Activated T-helper 1 cell treated with anti-CD3 and anti-CD28 coated beads, Interleukin-12 subunit alpha, Interleukin-12 subunit beta, Interleukin-2, Interleukin-4 antibody, amounts not matched to agents 30 ng/mL and 10 ng/mL and 1 ng/mL, durations not matched to agents 14 hours and 24 hours and 36 hours (primary cell): ENCODE results near the gene TBC1D16. TPM values are rescaled to one million over a fixed set of nuclear protein-coding genes. Genes with fewer than 3 reads are reported as not detected.

Source experiments
- DNase-seq: peaks from one replicate; pipeline ENCODE4 v3.0.0; 2021; ENCODE audit warnings: low spot score
- H3K27ac Mint-ChIP-seq: one replicate; pipeline ENCODE4 v1.8.0; 2021; ENCODE audit warnings: mild to moderate bottlenecking, mixed read lengths
- H3K27me3 Mint-ChIP-seq: one replicate; pipeline ENCODE4 v1.8.0; 2022; ENCODE audit warnings: mild to moderate bottlenecking, moderate library complexity, mixed read lengths; ENCODE audit not compliant: insufficient read depth
- H3K36me3 Mint-ChIP-seq: one replicate; pipeline ENCODE4 v1.8.0; 2021; ENCODE audit warnings: low read depth, mixed read lengths
- H3K4me1 Mint-ChIP-seq: one replicate; pipeline ENCODE4 v1.8.0; 2021; ENCODE audit warnings: low read depth, mixed read lengths
- H3K4me3 Mint-ChIP-seq: one replicate; pipeline ENCODE4 v1.8.0; 2021; ENCODE audit warnings: mild to moderate bottlenecking, moderate library complexity, mixed read lengths
- H3K9me3 Mint-ChIP-seq: one replicate; pipeline ENCODE4 v1.8.0; 2021; ENCODE audit warnings: mixed read lengths
- intact Hi-C: fragments of 100-400 bp; cut with micrococcal nuclease; formaldehyde crosslinking; loops from one replicate; pipeline ENCODE4 v1.15.1; 2024
- total RNA-seq: library from RNA; stranded (reverse); gene quantifications from 2 replicates; pipeline ENCODE4 v1.2.3, GENCODE V29; 2022

Gene TBC1D16
- total RNA-seq, 1 donor from 2014 or later = 1.9 TPM

DNA sequence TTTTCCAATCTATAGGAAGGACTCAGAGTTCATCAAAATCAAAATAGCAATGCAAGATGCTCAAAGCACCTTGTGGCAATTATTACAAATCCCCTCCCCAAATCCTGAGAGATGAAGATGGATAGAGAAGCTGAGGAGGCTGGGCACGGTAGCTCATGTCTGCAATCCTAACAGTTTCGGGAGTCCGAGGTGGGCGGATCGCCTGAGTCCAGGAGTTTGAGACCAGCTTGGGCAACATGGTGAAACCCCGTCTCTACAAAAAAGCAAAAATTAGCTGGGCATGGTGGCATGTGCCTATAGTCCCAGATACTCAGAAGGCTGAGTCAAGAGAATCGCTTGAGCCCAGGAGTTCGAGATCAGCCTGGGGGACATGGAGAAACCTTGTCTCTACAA is 8.6 kb downstream of the TBC1D16 start:
- Mint-ChIP-seq H3K4me3 (no peak overlapping the region), H3K4me1 (no peaks in the 10 kb centered on the region), H3K9me3 (no peaks in the 10 kb centered on the region), H3K27ac (no peak overlapping the region), H3K27me3 (peaks cover 3% of the 10 kb centered on the region), H3K36me3 (no peaks in the 10 kb centered on the region)
- intact Hi-C loops = no loop called here
- no peak for DNase-seq

GRCh38 chr17:80026359-80027042 is 9.2 kb downstream of the TBC1D16 start:
- no peak for DNase-seq
- Mint-ChIP-seq H3K9me3 (no peaks in the 10 kb centered on the region), H3K27ac (no peak overlapping the region), H3K36me3 (no peaks in the 10 kb centered on the region), H3K4me3 (no peak overlapping the region), H3K27me3 (peaks cover 3% of the 10 kb centered on the region), H3K4me1 (no peaks in the 10 kb centered on the region)
- intact Hi-C loops = no loop called here

GRCh38 chr17:80025796-80026195 is 9.9 kb downstream of the TBC1D16 start:
- intact Hi-C loops = no loop called here
- H3K27me3 Mint-ChIP-seq = peaks cover 3% of the 10 kb centered on the region
- H3K4me3 Mint-ChIP-seq = no peak overlapping the region
- no peaks in the 10 kb centered on the region for H3K36me3 Mint-ChIP-seq
- no peaks in the 10 kb centered on the region for H3K4me1 Mint-ChIP-seq
- no peaks in the 10 kb centered on the region for H3K9me3 Mint-ChIP-seq
- no peak overlapping the region for H3K27ac Mint-ChIP-seq
- DNase-seq = no peak

GRCh38 chr17:80025140-80025539 is 10.5 kb downstream of the TBC1D16 start:
- H3K4me3 Mint-ChIP-seq = no peak overlapping the region
- intact Hi-C loops = no loop called here

GRCh38 chr17:80024206-80024972 is 11.3 kb downstream of the TBC1D16 start:
- H3K4me3 Mint-ChIP-seq = no peak overlapping the region
- H3K27me3 Mint-ChIP-seq = peaks cover 3% of the 10 kb centered on the region
- H3K36me3 Mint-ChIP-seq = no peaks in the 10 kb centered on the region
- no peaks in the 10 kb centered on the region for H3K4me1 Mint-ChIP-seq
- intact Hi-C loops = no loop called here
- no peak for DNase-seq
- H3K27ac Mint-ChIP-seq = no peak overlapping the region
- no peaks in the 10 kb centered on the region for H3K9me3 Mint-ChIP-seq

More at GRCh38 chr17:80025140-80025539, 10.5 kb downstream of the TBC1D16 start:
- Mint-ChIP-seq H3K27ac (no peak overlapping the region), H3K9me3 (no peaks in the 10 kb centered on the region), H3K4me1 (no peaks in the 10 kb centered on the region), H3K27me3 (peaks cover 3% of the 10 kb centered on the region), H3K36me3 (no peaks in the 10 kb centered on the region)
- DNase-seq = no peak

DNA sequence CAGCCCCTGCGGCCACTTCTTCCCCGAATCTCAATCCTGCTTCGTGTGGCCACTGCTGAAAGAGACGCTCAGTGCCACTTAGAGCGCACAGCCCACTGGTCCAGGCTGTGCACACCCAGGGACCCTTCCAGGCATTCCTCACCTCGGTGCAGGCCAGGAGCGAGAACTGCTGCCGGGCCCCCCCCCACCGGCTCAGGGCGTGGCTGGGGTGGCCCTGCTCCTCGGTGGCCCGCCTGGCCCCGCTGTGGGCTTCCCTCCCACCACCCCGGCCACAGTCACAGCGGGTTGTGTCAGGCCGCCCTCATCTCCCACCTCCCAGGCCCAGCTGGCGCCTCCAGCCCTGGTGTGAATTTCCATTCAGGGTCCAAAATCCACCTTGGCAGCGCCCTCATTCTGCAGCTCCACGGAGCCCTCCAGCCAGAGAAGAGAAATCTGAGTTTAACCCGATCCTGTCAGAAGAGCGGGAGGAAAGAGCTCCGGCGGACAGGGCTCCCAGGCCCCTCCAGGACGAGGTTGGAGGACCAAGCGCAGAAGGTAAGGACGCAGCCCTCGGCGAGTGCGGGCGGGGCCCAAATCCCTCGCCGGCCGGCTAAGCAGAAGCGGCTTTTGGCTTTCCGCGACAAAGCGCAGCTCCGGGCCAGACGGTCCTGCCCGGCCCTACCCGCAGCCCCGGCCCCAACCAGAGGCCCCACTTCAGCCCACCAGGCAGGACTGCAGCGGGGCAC is 12.0 kb downstream of the TBC1D16 start:
- no peak overlapping the region for H3K27ac Mint-ChIP-seq

DNA sequence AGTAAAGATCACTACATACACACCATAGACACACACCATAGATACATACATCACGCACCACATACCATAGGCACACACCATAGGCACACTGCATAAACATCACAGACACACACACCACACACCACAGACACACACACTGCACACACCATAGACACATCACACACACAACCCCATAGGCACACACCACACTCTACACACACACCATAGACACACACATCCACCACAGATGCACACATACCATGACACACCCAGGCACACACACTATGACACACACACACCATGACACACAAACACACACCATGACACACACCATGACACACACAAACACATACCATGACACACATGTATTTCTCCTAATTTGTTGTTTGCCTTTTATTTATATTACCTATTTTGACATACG is 14.1 kb downstream of the TBC1D16 start:
- no peaks in the 10 kb centered on the region for H3K9me3 Mint-ChIP-seq

More for the DNA sequence above, 12.0 kb downstream of the TBC1D16 start:
- no peaks in the 10 kb centered on the region for H3K9me3 Mint-ChIP-seq
- intact Hi-C loops = no loop called here
- H3K4me1 Mint-ChIP-seq = no peaks in the 10 kb centered on the region
- DNase-seq = no peak
- no peak overlapping the region for H3K4me3 Mint-ChIP-seq
- no peaks in the 10 kb centered on the region for H3K36me3 Mint-ChIP-seq
- no peaks in the 10 kb centered on the region for H3K27me3 Mint-ChIP-seq

DNA sequence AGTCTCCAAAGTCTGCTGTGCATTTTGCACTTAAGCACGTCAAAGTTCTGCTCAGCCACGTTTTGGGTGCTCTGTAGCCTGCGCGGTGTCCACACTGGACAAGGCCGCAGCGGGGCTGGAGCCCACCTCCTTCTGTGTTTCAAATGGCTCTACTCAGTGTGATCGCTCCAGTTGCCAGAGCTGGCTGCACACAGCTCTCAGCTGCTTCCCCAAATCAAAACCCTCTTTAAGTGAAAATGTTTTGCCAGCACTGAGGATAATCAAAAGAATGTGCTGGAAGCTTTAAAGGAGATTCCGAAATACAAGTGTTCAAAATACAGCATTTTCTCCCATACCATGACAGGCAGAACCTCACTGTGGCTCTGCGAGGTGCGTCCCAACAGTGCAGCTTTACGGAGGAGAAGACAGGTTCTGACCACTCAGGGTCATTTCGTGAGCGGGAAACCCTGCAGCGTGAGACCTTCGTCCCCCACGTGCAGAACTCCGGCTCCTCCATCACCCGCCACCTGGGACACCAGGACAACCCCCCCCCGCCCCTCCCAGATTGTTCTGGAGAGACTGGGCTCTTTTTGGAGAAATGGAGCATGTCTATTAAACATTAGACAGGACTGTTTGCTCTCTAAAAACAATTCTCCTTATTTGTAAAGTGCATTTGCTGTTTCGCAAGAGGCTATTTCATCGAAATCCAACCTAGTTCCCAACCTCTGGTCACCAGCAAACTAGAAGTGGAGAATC is 16.6 kb downstream of the TBC1D16 start:
- intact Hi-C loops = no loop called here
- DNase-seq = no peak
- no peaks in the 10 kb centered on the region for H3K4me1 Mint-ChIP-seq
- no peaks in the 10 kb centered on the region for H3K27me3 Mint-ChIP-seq
- no peak overlapping the region for H3K4me3 Mint-ChIP-seq
- H3K36me3 Mint-ChIP-seq = no peaks in the 10 kb centered on the region
- H3K27ac Mint-ChIP-seq = no peak overlapping the region
- no peaks in the 10 kb centered on the region for H3K9me3 Mint-ChIP-seq

More for the DNA sequence above, 14.1 kb downstream of the TBC1D16 start:
- Mint-ChIP-seq H3K27ac (no peak overlapping the region), H3K4me3 (no peak overlapping the region), H3K27me3 (no peaks in the 10 kb centered on the region), H3K4me1 (no peaks in the 10 kb centered on the region), H3K36me3 (no peaks in the 10 kb centered on the region)
- intact Hi-C loops = no loop called here
- DNase-seq = no peak

DNA sequence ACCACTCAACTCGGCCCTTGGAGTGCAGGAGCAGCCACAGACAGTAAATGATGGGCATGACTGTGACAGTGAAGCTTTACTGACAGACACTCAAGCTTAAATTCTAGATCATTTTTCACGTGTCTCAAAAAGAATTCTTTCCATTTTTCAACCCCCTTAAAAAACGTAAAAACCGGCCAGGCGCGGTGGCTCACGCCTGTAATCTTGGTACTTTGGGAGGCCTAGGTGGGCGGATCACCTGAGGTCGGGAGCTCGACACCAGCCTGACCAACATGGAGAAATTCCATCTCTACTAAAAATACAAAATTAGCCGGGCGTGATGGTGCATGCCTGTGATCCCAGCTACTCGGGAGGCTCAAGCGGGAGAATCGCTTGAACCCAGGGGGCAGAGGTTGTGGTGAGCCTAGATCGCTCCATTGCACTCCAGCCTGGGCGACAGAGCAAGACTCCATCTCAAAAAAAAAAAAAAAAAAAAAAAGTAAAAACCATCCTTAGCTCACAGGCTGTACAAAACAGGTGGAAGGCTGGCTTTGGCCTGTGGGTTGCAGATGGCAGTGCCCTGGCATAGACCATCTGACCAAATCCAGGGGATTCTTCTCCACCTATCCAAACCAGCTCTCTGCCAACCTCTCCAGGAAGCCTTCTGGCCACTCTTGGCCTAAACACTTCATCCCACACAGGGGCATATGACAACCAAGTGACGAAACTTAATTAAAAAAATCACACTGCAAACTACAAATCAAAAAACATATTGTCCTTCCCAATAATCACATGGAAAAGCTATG is 18.3 kb downstream of the TBC1D16 start:
- H3K4me3 Mint-ChIP-seq = no peak overlapping the region
- intact Hi-C loops = no loop called here
- H3K27ac Mint-ChIP-seq = no peak overlapping the region
- no peaks in the 10 kb centered on the region for H3K27me3 Mint-ChIP-seq
- H3K36me3 Mint-ChIP-seq = no peaks in the 10 kb centered on the region
- no peak for DNase-seq
- no peaks in the 10 kb centered on the region for H3K9me3 Mint-ChIP-seq
- H3K4me1 Mint-ChIP-seq = no peaks in the 10 kb centered on the region

DNA sequence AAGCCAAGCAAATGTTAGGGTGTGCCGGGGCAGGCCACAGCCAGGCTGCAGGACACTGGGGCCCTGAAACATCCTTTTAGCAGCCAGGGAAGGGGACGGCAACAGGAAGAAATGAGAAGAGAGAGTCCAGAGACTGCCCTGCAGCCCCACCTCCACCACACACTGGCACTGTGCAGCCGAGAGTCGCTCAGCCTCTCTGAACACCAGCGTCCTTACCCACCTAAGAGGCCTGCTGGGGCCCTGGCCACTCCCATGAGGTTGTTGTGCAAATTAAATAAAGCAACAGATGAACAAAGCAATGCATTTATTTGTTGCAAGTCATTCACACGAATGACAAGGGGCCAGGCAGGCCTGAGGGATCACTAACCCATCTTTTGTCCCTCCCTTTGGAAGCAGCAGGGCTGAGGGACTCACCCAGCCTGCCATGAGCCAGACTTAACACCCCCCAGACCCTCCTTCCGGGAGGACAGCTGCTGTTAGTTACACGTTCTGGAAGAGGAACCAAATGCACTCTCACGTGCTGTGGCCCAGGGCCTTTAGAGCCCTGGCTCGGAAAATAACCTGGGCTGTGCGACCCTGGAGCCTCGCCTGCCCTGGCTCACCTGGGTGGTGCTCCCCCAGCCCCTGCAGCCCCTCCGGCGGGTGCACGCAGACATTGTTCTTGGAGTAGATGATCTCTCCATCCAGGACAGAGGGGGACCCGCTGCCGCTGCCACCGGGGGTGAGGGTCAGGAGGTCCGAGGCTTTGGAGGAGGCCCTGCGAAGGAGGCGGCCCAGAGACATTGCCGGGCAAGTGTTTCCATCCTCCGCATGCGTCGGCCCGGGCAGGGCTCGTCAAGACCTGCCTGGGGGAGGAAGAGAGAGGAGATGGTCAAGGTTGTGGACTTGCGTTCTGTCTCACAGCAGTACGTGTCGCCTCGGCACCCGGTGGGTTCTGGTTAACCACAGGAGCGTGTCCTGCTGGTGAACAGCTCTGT is 22.6 kb downstream of the TBC1D16 start:
- H3K36me3 Mint-ChIP-seq = no peaks in the 10 kb centered on the region
- no peak overlapping the region for H3K27ac Mint-ChIP-seq
- H3K27me3 Mint-ChIP-seq = no peaks in the 10 kb centered on the region
- intact Hi-C loops = no loop called here
- H3K4me3 Mint-ChIP-seq = no peak overlapping the region
- DNase-seq = no peak
- no peaks in the 10 kb centered on the region for H3K9me3 Mint-ChIP-seq
- no peaks in the 10 kb centered on the region for H3K4me1 Mint-ChIP-seq

DNA sequence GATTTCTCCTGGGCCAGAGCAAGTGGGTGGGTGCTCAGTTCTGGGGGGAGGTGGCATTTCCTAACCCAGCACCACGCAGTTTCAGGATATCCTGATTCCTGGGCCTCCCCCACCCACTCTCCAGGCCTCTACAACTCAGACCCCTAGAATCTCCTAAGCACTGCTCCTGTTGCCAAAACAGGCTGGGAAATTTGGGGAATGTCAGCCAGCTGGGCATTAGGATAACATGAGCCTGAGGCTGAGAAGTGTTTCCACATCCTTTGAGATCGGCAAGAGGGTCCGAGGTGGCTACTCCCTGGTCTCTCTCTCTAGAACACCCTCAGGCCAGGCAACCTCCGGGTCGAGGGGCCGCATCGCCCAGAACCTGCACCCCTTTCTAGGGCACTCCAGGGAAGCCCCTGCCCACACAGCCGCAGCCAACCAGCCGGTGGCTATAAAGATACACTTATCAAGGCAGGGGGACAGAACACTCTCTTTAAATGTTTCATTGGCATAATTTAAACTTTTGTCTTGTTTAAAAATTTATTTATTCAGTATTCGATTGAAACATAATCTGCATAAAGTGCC is 23.6 kb downstream of the TBC1D16 start:
- intact Hi-C loops = no loop called here
- Mint-ChIP-seq H3K4me3 (no peak overlapping the region), H3K36me3 (no peaks in the 10 kb centered on the region), H3K27me3 (peaks cover 1% of the 10 kb centered on the region), H3K27ac (no peak overlapping the region), H3K9me3 (no peaks in the 10 kb centered on the region), H3K4me1 (no peaks in the 10 kb centered on the region)
- DNase-seq = no peak
